HCT116 (cell line): Measurements from ENCODE around the gene KIRREL1.

Experiments used
- CTCF ChIP-seq, 3 experiments: fragments of 200-600 bp in 1 of 3; sonication (generic) in 1 of 3; IDR thresholded peaks in 2 of 3; conservative IDR thresholded peaks in 1 of 3; 2 replicates each; pipeline ENCODE4 v1.5.1; 2012 to 2017; ENCODE audit warnings: low read depth in 2 of 3, low read length in 2 of 3, antibody characterized with exemption in 1 of 3, borderline replicate concordance in 1 of 3, control low read depth in 1 of 3, mild to moderate bottlenecking in 1 of 3, mixed read lengths in 1 of 3, mixed run types in 1 of 3, moderate library complexity in 1 of 3; ENCODE audit not compliant: insufficient read depth in 1 of 3
- EZH2 ChIP-seq: fragments of 200-600 bp; sonication (generic); IDR thresholded peaks from 2 replicates; pipeline ENCODE4 v1.6.1; 2017; ENCODE audit warnings: antibody characterized with exemption, mixed run types
- MAX ChIP-seq: IDR thresholded peaks from 2 replicates; pipeline ENCODE4 v1.6.1; 2012
- POLR2AphosphoS5 ChIP-seq: IDR thresholded peaks from 2 replicates; pipeline ENCODE4 v1.6.1; 2011; ENCODE audit warnings: mild to moderate bottlenecking, low read depth, low read length, moderate library complexity
- RAD21 ChIP-seq: IDR thresholded peaks from 2 replicates; pipeline ENCODE4 v1.6.1; 2012; ENCODE audit warnings: low read depth, mild to moderate bottlenecking
- REST ChIP-seq: IDR thresholded peaks from 2 replicates; pipeline ENCODE4 v1.6.1; 2012; ENCODE audit warnings: low read depth
- SP1 ChIP-seq: IDR thresholded peaks from 2 replicates; pipeline ENCODE4 v1.6.1; 2012; ENCODE audit warnings: low read depth
- YY1 ChIP-seq: IDR thresholded peaks from 2 replicates; pipeline ENCODE4 v1.6.1; 2011; ENCODE audit warnings: low read length, low read depth, moderate library complexity, mild to moderate bottlenecking; ENCODE audit not compliant: insufficient replicate concordance; ENCODE audit errors: extremely low read depth
- ZFX ChIP-seq: fragments of 450-650 bp; IDR thresholded peaks from 2 replicates; pipeline ENCODE4 v1.6.1; 2017
- ZNF274 ChIP-seq: fragments of 200-500 bp; sonication (Bioruptor generic); IDR thresholded peaks from 2 replicates; pipeline ENCODE4 v1.6.1; 2014; ENCODE audit warnings: mild to moderate bottlenecking, low read depth, low read length, inconsistent platforms

GRCh38 chr1:157971769-157972168 lies 21.7 kb upstream of the KIRREL1 start:
- no peak for TF ChIP-seq POLR2AphosphoS5
- TF ChIP-seq ZFX: no peak
- TF ChIP-seq SP1: no peak
- TF ChIP-seq ZNF274: no peak
- no peak for TF ChIP-seq REST
- no peak for TF ChIP-seq CTCF (IDR thresholded peaks at IDR 0.05 in 2 of 3, conservative IDR thresholded peaks at IDR 0.05 in 1 of 3; ENCODE audit: borderline replicate concordance in 1 of 3, insufficient read depth in 1 of 3, low read depth in 2 of 3, low read length in 2 of 3)
- TF ChIP-seq EZH2: no peak
- no peak for TF ChIP-seq YY1
- no peak for TF ChIP-seq RAD21
- TF ChIP-seq MAX: no peak
